ENCODE measurements around the gene BEND3. TPM values are rescaled to one million over a fixed set of nuclear protein-coding genes. Genes with fewer than 3 reads are reported as not detected.

BEND3 gene
- total RNA-seq, 4 donors from 2014 or later = 2.6 to 8.3 (median 6.1) TPM

DNA sequence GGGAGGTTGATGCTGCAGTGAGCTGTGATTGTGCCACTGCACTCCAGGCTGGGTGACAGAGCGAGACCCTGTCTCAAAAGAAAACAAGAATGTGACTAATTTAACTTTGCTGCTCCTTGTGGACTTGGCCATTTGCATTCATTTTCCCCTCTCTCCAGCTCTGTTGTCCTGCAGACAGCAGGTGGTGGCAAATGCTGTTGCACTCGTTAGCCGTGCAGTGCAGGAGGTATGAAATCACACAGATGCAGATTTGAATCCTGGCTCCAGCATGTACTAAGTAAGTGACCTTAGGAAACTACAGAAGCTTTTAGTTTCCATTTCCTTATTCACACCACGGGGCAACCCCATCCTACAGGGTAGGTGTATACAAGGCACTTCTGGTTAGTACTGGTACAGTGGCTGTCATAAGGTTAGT is 9.6 kb upstream of the BEND3 start:
- Histone ChIP-seq H3K36me3 (no peaks in the 10 kb centered on the region), H3K27ac (no peak overlapping the region), H3K9me3 (no peaks in the 10 kb centered on the region), H3K4me1 (no peaks in the 10 kb centered on the region), H3K27me3 (no peaks in the 10 kb centered on the region), H3K4me3 (no peak overlapping the region)
- TF ChIP-seq CTCF (IDR thresholded peaks at IDR 0.05) = peak in 1 of 6 experiments; percentile 7
- TF ChIP-seq POLR2A (IDR thresholded peaks at IDR 0.05) = no peak
- DNase-seq = no peak

DNA sequence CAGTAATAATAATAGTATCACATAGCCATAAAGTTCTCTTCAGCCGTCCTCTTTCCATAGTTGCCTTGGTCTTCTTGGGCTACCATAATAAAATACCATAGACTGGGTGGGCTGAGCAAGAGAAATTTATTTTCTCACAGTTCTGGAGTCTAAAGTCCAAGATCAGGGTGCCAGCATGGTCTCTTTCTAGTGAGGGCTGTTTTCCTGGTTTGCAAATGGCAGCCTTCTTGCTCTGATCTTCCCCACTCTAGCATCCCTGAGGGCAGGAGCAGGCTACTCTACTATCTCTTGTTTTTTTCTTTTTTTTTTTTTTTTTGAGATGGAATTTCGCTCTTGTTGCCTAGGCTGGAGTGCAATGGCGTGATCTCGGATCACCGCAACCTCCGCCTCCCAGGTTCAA is 8.2 kb upstream of the BEND3 start:
- TF ChIP-seq CTCF (IDR thresholded peaks at IDR 0.05) = no peak
- TF ChIP-seq POLR2A (IDR thresholded peaks at IDR 0.05) = no peak
- H3K4me1 ChIP-seq = no peaks in the 10 kb centered on the region
- no peak for DNase-seq
- H3K9me3 ChIP-seq = no peaks in the 10 kb centered on the region
- no peaks in the 10 kb centered on the region for H3K27me3 ChIP-seq
- H3K4me3 ChIP-seq = no peak overlapping the region
- H3K27ac ChIP-seq = no peak overlapping the region
- H3K36me3 ChIP-seq = no peaks in the 10 kb centered on the region

DNA sequence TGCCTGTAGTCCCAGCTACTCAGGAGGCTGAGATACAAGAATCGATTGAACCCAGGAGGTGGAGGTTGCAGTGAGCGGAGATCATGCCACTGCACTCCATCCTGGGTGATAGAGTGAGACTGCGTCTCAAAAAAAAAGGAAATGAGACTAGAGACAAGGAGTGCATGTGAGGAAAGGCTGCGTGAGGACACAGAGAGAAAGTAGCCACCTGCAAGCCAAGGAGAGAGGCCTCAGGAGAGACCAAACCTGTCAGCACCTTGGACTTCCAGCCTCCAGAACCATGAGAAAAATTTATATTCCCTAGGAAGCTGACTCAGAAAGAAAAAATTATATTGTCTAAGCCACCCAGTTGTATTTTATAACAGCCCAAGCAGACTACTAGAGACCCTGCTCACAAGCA is 7.4 kb upstream of the BEND3 start:
- Histone ChIP-seq H3K27me3 (no peaks in the 10 kb centered on the region), H3K4me3 (no peak overlapping the region), H3K4me1 (no peaks in the 10 kb centered on the region), H3K9me3 (no peaks in the 10 kb centered on the region), H3K36me3 (no peaks in the 10 kb centered on the region), H3K27ac (no peak overlapping the region)
- no peak for DNase-seq
- TF ChIP-seq CTCF (IDR thresholded peaks at IDR 0.05) = no peak
- TF ChIP-seq POLR2A (IDR thresholded peaks at IDR 0.05) = no peak

DNA sequence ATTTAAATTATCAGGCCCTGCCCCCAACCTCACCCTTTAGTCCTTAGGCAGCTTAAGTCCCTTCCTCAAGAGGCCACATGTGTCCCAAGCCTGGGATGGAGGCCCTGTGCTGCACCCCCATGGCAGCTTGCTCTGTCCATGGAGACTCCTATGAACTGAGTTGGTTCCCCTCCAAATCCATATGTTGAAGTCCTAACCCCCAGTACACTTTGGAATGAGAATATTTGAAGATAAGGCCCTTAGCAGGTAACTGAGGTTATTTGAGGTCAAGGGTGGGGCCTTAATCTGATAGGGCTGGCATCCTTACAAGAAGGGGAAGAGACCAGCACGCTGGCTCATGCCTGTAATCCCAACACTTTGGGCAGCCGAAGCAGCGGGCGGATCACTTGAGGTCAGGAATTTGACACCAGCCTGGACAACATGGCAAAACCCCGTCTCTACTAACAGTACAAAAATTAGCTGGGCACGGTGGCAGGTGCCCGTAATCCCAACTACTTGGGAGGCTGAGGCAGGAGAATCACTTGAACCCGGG is 6.7 kb upstream of the BEND3 start:
- no peaks in the 10 kb centered on the region for H3K27me3 ChIP-seq
- H3K36me3 ChIP-seq = no peaks in the 10 kb centered on the region
- no peaks in the 10 kb centered on the region for H3K4me1 ChIP-seq
- no peak overlapping the region for H3K4me3 ChIP-seq
- no peak for TF ChIP-seq CTCF (IDR thresholded peaks at IDR 0.05)
- no peak for TF ChIP-seq POLR2A (IDR thresholded peaks at IDR 0.05)
- DNase-seq = no peak
- no peaks in the 10 kb centered on the region for H3K9me3 ChIP-seq
- H3K27ac ChIP-seq = no peak overlapping the region

GRCh38 chr6:107121266-107121665 is 6.0 kb upstream of the BEND3 start:
- no peak overlapping the region for H3K27ac ChIP-seq
- no peaks in the 10 kb centered on the region for H3K27me3 ChIP-seq
- H3K9me3 ChIP-seq = no peaks in the 10 kb centered on the region
- no peak for DNase-seq
- TF ChIP-seq CTCF (IDR thresholded peaks at IDR 0.05) (no peak), POLR2A (IDR thresholded peaks at IDR 0.05) (no peak)
- no peaks in the 10 kb centered on the region for H3K36me3 ChIP-seq
- peaks cover 0 to 5% (median 0%) of the 10 kb centered on the region in 4 donors for H3K4me1 ChIP-seq
- H3K4me3 ChIP-seq = no peak overlapping the region

DNA sequence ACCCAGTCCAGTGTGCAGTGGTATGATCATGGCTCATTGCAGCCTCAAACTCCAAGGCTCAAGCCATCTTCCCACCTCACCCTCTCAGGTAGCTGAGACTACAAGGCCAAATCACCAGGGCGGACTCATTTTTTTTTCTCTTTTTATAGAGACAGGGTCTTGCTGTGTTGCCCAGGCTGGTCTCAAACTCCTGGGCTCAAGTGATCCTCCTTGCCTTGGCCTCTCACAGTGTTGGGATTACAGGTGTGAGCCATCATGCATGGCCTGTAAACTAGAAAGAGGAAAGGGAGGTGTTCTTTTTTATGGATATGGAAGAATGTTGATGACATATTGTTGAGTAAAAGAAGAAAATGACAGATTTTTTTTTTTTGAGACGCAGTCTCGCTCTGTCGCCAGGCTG is 5.1 kb upstream of the BEND3 start:
- Histone ChIP-seq H3K27me3 (no peaks in the 10 kb centered on the region), H3K4me3 (no peak overlapping the region), H3K9me3 (no peaks in the 10 kb centered on the region), H3K36me3 (no peaks in the 10 kb centered on the region), H3K4me1 (peaks cover 0 to 5% (median 0%) of the 10 kb centered on the region in 4 donors), H3K27ac (no peak overlapping the region)
- TF ChIP-seq POLR2A (IDR thresholded peaks at IDR 0.05) = no peak
- no peak for TF ChIP-seq CTCF (IDR thresholded peaks at IDR 0.05)
- peak in 1 of 3 donors; percentile 7 for DNase-seq

Data from Peyer's patch (tissue), 4 donors.